ENCODE measurements around the gene MLLT6. TPM values are rescaled to one million over a fixed set of nuclear protein-coding genes. Genes with fewer than 3 reads are reported as not detected.

Gene MLLT6
- total RNA-seq, 2 experiments from 2014 or later: 182 to 185 TPM

GRCh38 chr17:38702916-38703741 lies 1.9 kb upstream of the MLLT6 start:
- CTCF ChIA-PET: interaction anchor here (0.6 to 2.5 kb wide), 2 partner anchors 27 to 50 kb away, joined by 3 to 18 read pairs; partner anchors contain the start of gene EPOP

GRCh38 chr17:38703742-38704605 lies 1.1 kb upstream of the MLLT6 start:
- ChIA-PET POLR2A (interaction anchor here (1.0 to 3.6 kb wide), 5 partner anchors 24 to 165 kb away, joined by 3 to 17 read pairs (median 4); partner anchors contain the start of gene LASP1), CTCF (interaction anchor here (1.0 to 1.5 kb wide), 5 partner anchors 24 to 31 kb away, joined by 3 to 5 read pairs (median 4); partner anchors contain the start of gene EPOP)

More at GRCh38 chr17:38702916-38703741, 1.9 kb upstream of the MLLT6 start:
- POLR2A ChIA-PET: interaction anchor here (1.0 to 3.6 kb wide), 2 partner anchors 25 to 28 kb away, joined by 3 to 17 read pairs; no protein-coding TSS in a partner anchor

GRCh38 chr17:38705523-38705802 lies 390 bp downstream of the MLLT6 start:
- POLR2A ChIA-PET: interaction anchor here (0.7 to 3.6 kb wide), 8 partner anchors 11 to 164 kb away, joined by 3 to 17 read pairs (median 4); partner anchors contain the start of gene LASP1

GRCh38 chr17:38705803-38706504 lies 881 bp downstream of the MLLT6 start:
- CTCF ChIA-PET: interaction anchor here (1.1 to 4.0 kb wide), 9 partner anchors 9 to 147 kb away, joined by 3 to 20 read pairs (median 3); partner anchors contain the start of gene EPOP
- POLR2A ChIA-PET: interaction anchor here (0.7 to 3.6 kb wide), 10 partner anchors 10 to 148 kb away, joined by 3 to 17 read pairs (median 4); partner anchors contain the start of gene CISD3

More at GRCh38 chr17:38705523-38705802, 390 bp downstream of the MLLT6 start:
- CTCF ChIA-PET: interaction anchor here (1.1 to 4.0 kb wide), 7 partner anchors 14 to 147 kb away, joined by 3 to 20 read pairs (median 4); partner anchors contain the start of gene EPOP

- ChIA-PET CTCF (interaction anchor here (1.3 to 4.0 kb wide), 7 partner anchors 9 to 39 kb away, joined by 3 to 20 read pairs (median 5); partner anchors contain the start of gene EPOP), POLR2A (interaction anchor here (0.7 to 2.3 kb wide), 6 partner anchors 10 to 46 kb away, joined by 3 to 13 read pairs (median 5); partner anchors contain the start of genes CISD3 and PSMB3)
These were observed 1.6 kb downstream of the MLLT6 start for GRCh38 chr17:38706505-38707216.

- ChIA-PET CTCF (interaction anchor here (1.3 to 4.0 kb wide), 5 partner anchors 12 to 33 kb away, joined by 3 to 20 read pairs (median 7); partner anchors contain the start of gene EPOP), POLR2A (interaction anchor here (0.9 to 2.3 kb wide), 2 partner anchors 12 to 44 kb away, joined by 3 to 6 read pairs; partner anchors contain the start of gene PSMB3)
These were observed 2.7 kb downstream of the MLLT6 start for GRCh38 chr17:38707678-38708351.

- POLR2A ChIA-PET: interaction anchor here (1.6 kb wide), 1 partner anchor 10 kb away, joined by 9 read pairs; no protein-coding TSS in a partner anchor
These were observed 4.2 kb downstream of the MLLT6 start for GRCh38 chr17:38709104-38709820.

GRCh38 chr17:38709864-38710603 lies 5.0 kb downstream of the MLLT6 start:
- ChIA-PET CTCF (interaction anchor here (0.9 to 2.2 kb wide), 6 partner anchors 10 to 33 kb away, joined by 3 to 10 read pairs (median 6); no protein-coding TSS in a partner anchor), POLR2A (interaction anchor here (0.5 to 1.6 kb wide), 3 partner anchors 9 to 19 kb away, joined by 4 to 9 read pairs (median 7); no protein-coding TSS in a partner anchor)

More at GRCh38 chr17:38709104-38709820, 4.2 kb downstream of the MLLT6 start:
- CTCF ChIA-PET: interaction anchor here (1.0 to 4.0 kb wide), 5 partner anchors 19 to 33 kb away, joined by 3 to 20 read pairs (median 7); no protein-coding TSS in a partner anchor

GRCh38 chr17:38710604-38710962 lies 5.5 kb downstream of the MLLT6 start:
- CTCF ChIA-PET: interaction anchor here (0.9 to 2.2 kb wide), 4 partner anchors 10 to 34 kb away, joined by 3 to 8 read pairs (median 6); no protein-coding TSS in a partner anchor
- POLR2A ChIA-PET: interaction anchor here (1.4 to 1.6 kb wide), 2 partner anchors 8 to 18 kb away, joined by 4 to 9 read pairs; no protein-coding TSS in a partner anchor

GRCh38 chr17:38710985-38711384 lies 5.9 kb downstream of the MLLT6 start:
- POLR2A ChIA-PET: interaction anchor here (1.4 kb wide), 1 partner anchor 18 kb away, joined by 4 read pairs; no protein-coding TSS in a partner anchor

GRCh38 chr17:38711792-38712571 lies 6.9 kb downstream of the MLLT6 start:
- POLR2A ChIA-PET: interaction anchor here (1.4 kb wide), 1 partner anchor 17 kb away, joined by 4 read pairs; no protein-coding TSS in a partner anchor
- CTCF ChIA-PET: interaction anchor here (0.6 to 2.2 kb wide), 4 partner anchors 15 to 35 kb away, joined by 3 to 8 read pairs (median 4); no protein-coding TSS in a partner anchor

More at GRCh38 chr17:38710985-38711384, 5.9 kb downstream of the MLLT6 start:
- CTCF ChIA-PET: interaction anchor here (0.9 to 2.2 kb wide), 4 partner anchors 9 to 34 kb away, joined by 3 to 8 read pairs (median 5); no protein-coding TSS in a partner anchor

- ChIA-PET POLR2A (no interaction called here), CTCF (interaction anchor here (0.6 to 2.2 kb wide), 4 partner anchors 14 to 36 kb away, joined by 3 to 8 read pairs (median 4); no protein-coding TSS in a partner anchor)
These were observed 7.5 kb downstream of the MLLT6 start for GRCh38 chr17:38712593-38712992.

GRCh38 chr17:38713456-38714075 lies 8.5 kb downstream of the MLLT6 start:
- ChIA-PET POLR2A (no interaction called here), CTCF (interaction anchor here (1.4 kb wide), 1 partner anchor 154 kb away, joined by 3 read pairs; no protein-coding TSS in a partner anchor)

Measured in activated CD8-positive, alpha-beta memory T cell treated with anti-CD3 and anti-CD28 coated beads for 36 hours (primary cell).